22Rv1 (cell line): ENCODE measurements around the gene CIRBP.

Source experiments
- ZFX ChIP-seq: fragments of 450-650 bp; IDR thresholded peaks from 2 replicates; pipeline ENCODE4 v1.6.1; 2017; ENCODE audit warnings: antibody characterized with exemption, borderline replicate concordance
- TF ChIP-seq, protein P1 (sequence below): fragments of 450-650 bp; IDR thresholded peaks from 2 replicates; pipeline ENCODE4 v1.5.1; 2017; ENCODE audit warnings: mild to moderate bottlenecking

DNA sequence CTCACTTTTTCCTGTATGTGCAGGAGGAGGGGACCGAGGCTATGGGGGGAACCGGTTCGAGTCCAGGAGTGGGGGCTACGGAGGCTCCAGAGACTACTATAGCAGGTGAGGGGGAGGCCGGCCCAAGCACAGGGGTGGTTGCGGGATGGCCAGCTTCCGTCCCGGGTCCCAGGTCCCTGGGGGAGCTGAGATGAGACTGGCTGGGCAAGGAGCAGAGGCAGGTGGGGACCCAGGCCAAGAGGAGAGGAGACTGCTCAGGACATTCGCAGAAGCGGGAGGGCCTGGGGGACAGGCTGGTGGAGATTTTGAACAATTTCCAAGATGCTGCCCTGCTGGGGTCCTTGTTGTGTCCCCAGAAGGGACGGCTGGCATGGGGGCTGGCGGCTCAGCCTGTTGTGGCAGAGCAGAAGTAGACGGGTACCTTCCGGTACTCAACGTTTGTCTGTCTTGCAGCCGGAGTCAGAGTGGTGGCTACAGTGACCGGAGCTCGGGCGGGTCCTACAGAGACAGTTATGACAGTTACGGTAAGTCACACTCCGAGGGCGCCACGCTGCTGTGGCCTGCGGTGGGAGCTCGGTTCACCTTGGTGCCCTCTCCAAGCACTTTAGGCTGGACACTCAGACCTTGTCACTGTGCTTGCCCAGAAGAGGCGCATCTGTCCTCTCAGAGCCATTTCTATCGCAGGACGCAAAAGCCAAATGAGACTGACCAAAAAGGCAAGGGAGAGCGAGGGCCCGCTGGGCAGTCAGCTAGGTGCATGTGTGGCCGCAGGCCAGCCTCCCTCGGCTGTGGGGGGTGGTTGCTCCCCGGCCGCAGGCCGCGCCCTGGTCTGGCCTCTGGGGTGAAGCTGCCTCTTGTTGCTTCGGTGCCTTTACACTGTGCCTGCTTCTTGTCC lies 2.6 kb downstream of the CIRBP start:
- TF ChIP-seq, protein P1, sequence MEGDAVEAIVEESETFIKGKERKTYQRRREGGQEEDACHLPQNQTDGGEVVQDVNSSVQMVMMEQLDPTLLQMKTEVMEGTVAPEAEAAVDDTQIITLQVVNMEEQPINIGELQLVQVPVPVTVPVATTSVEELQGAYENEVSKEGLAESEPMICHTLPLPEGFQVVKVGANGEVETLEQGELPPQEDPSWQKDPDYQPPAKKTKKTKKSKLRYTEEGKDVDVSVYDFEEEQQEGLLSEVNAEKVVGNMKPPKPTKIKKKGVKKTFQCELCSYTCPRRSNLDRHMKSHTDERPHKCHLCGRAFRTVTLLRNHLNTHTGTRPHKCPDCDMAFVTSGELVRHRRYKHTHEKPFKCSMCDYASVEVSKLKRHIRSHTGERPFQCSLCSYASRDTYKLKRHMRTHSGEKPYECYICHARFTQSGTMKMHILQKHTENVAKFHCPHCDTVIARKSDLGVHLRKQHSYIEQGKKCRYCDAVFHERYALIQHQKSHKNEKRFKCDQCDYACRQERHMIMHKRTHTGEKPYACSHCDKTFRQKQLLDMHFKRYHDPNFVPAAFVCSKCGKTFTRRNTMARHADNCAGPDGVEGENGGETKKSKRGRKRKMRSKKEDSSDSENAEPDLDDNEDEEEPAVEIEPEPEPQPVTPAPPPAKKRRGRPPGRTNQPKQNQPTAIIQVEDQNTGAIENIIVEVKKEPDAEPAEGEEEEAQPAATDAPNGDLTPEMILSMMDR, result no peak
- no peak for TF ChIP-seq ZFX
